NT2/D1 (cell line): ENCODE measurements around the gene SLC5A8.

Source experiments
- SUZ12 ChIP-seq: IDR thresholded peaks from 2 replicates; pipeline ENCODE4 v1.6.1; 2011; ENCODE audit not compliant: insufficient read length, insufficient read depth; ENCODE audit errors: extremely low read depth
- YY1 ChIP-seq: IDR thresholded peaks from 2 replicates; pipeline ENCODE4 v1.6.1; 2011; ENCODE audit not compliant: insufficient read length, insufficient read depth
- ZNF274 ChIP-seq: IDR thresholded peaks from 2 replicates; pipeline ENCODE4 v1.6.1; 2011; ENCODE audit warnings: mild to moderate bottlenecking, low read depth, low read length

DNA sequence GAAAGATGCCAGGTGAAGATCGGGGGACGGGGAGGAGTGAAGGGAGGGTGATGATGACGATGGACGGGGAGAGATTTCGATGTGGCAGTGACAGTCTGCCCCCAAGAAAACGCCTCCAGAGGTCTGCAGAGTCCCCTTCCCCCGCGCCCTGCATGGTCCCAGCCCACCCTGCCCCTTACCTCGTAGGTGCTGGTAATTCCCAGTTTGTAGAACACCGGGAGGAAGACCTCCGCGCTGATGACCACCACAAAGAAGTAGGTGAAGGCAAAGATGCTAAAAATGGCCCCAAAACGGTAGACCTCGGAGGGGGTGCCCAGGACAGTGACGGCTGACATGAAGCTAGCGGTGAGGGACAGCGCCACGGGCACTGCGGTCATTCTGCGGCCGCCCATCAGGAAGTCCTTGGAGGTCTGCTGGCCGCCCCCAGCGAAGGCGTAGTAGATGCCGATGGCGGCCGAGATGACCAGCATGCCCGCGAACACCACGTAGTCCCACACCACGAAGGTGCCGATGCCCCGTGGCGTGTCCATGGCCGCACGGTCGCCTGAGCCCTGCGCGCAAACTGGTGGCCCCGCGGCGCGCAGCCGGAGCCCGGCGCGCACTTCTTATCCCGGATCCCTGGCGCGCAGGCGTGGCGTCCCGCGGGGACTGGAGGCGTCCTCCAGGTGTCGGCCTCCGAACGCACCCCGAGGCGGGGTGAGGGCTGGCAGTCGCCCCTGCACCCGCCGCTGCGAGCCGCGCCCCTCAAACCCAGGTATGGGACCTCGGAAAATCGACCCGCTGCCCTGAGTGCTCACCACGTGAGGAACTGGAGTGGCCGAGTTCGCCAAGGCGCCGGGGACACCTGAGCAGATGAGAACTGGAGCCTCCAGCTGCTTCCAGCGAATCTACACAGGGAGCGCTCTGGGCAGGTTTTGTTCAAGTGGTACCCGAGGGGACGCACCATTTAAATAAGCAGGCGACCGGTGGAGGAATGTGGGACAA, at the start of gene SLC5A8:
- TF ChIP-seq YY1: no peak
- TF ChIP-seq ZNF274: no peak
- TF ChIP-seq SUZ12: peak; percentile 64
